Measurements from ENCODE around the gene SNX17. TPM values are rescaled to one million over a fixed set of nuclear protein-coding genes. Genes with fewer than 3 reads are reported as not detected.
A peak's percentile ranks its signal among the peaks of the same experiment; 100 is the strongest.

Gene SNX17
- total and polyA plus RNA-seq, 2 of the 13 experiments (the other 11 are each of a cell fraction or from before 2014, with no cell fraction given), result 75.0 to 109 TPM

DNA sequence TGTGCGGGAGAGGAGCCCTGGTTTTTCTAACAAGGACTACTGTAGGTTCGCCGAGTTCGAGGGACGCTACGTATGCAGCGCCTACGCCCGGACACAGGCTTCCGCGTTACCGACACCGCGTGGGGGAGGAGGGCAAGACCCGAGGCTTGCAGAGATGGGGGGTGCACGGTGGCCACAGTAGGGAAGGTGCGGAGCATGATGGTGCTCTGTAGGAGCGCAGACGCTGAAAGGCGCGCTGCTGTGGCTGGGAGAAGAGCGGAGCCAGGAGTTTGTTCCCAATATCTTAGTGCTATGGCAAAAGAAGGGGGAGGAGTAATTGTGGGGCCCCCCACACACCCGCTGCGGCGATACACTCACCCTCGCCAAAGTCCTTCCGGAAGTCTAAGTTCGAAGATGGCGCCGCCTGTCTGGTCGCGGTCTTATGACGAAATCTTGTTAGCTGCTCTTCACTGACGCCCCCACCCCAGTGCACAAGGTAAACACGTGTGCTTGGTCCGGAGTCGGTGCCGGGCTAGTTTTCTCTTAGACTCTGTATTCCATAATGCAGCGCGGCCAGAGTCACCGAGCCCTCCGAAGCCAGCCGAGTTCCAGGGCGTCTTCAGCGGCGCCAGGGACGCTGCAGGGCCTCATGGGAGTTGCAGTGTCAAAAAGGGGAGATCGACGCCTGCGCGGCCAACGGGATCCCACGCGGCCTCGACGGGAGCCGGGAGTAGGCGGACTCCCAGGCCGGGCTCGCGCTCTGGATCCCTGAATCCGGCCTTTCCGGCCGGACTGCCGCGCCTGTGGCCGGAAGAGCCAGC is 13.8 kb upstream of the SNX17 start, which contains the start of gene GTF3C2 (continued):
- TF ChIP-seq, protein P1, sequence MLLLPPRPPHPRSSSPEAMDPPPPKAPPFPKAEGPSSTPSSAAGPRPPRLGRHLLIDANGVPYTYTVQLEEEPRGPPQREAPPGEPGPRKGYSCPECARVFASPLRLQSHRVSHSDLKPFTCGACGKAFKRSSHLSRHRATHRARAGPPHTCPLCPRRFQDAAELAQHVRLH (CRISPR knock-in tag; IDR thresholded peaks at IDR 0.05; ENCODE audit: borderline replicate concordance, low read depth), result peak; percentile 76; the same call in 1 of the 2 replicates
- TF ChIP-seq, protein P2, sequence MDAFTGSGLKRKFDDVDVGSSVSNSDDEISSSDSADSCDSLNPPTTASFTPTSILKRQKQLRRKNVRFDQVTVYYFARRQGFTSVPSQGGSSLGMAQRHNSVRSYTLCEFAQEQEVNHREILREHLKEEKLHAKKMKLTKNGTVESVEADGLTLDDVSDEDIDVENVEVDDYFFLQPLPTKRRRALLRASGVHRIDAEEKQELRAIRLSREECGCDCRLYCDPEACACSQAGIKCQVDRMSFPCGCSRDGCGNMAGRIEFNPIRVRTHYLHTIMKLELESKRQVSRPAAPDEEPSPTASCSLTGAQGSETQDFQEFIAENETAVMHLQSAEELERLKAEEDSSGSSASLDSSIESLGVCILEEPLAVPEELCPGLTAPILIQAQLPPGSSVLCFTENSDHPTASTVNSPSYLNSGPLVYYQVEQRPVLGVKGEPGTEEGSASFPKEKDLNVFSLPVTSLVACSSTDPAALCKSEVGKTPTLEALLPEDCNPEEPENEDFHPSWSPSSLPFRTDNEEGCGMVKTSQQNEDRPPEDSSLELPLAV (CRISPR knock-in tag; conservative IDR thresholded peaks at IDR 0.05; ENCODE audit: low read depth), result no peak
- TF ChIP-seq ZNF563 (CRISPR knock-in tag; IDR thresholded peaks at IDR 0.05) (peak; percentile 87; the same call in 1 of the 2 replicates), MAFG (CRISPR knock-in tag; IDR thresholded peaks at IDR 0.05) (no peak), ZNF629 (CRISPR knock-in tag; conservative IDR thresholded peaks at IDR 0.05) (no peak; the same call in 1 of the 2 replicates), ZFP41 (CRISPR knock-in tag; IDR thresholded peaks at IDR 0.05; ENCODE audit: borderline replicate concordance) (peak; percentile 54), RFXANK (CRISPR knock-in tag; IDR thresholded peaks at IDR 0.05) (peak; percentile 93; the same call in 1 of the 2 replicates), SP1 (IDR thresholded peaks at IDR 0.05) (no peak), SP1 (CRISPR knock-in tag; IDR thresholded peaks at IDR 0.05) (peak; percentile 70), CC2D1A (CRISPR knock-in tag; IDR thresholded peaks at IDR 0.05) (0 out of 2 replicates have a peak, but pooled peaks have one; percentile 55), MYNN (CRISPR knock-in tag; IDR thresholded peaks at IDR 0.05; ENCODE audit: low read depth) (no peak; the same call in 1 of the 2 replicates), ZFAT (CRISPR knock-in tag; conservative IDR thresholded peaks at IDR 0.05) (0 out of 2 replicates have a peak, but pooled peaks have one; percentile 36), ARID2 (CRISPR knock-in tag; IDR thresholded peaks at IDR 0.05; ENCODE audit: borderline replicate concordance) (peak; percentile 75; the same call in 1 of the 2 replicates), ZNF564 (CRISPR knock-in tag; IDR thresholded peaks at IDR 0.05) (peak; percentile 64), ZNF704 (CRISPR knock-in tag; IDR thresholded peaks at IDR 0.05; ENCODE audit: borderline replicate concordance) (peak; percentile 88; the same call in 1 of the 2 replicates), ZNF703 (CRISPR knock-in tag; IDR thresholded peaks at IDR 0.05; ENCODE audit: borderline replicate concordance) (peak; percentile 97), ZNF720 (CRISPR knock-in tag; IDR thresholded peaks at IDR 0.05) (0 out of 2 replicates have a peak, but pooled peaks have one; percentile 42), ZNF543 (CRISPR knock-in tag; IDR thresholded peaks at IDR 0.05) (no peak; the same call in none of the 2 replicates), SATB2 (CRISPR knock-in tag; IDR thresholded peaks at IDR 0.05) (peak; percentile 69; the same call in 1 of the 2 replicates), ELF3 (CRISPR knock-in tag; IDR thresholded peaks at IDR 0.05) (peak; percentile 51), CAMTA2 (CRISPR knock-in tag; IDR thresholded peaks at IDR 0.05; ENCODE audit: borderline replicate concordance) (peak; percentile 94; the same call in 1 of the 2 replicates), WIZ (CRISPR knock-in tag; IDR thresholded peaks at IDR 0.05) (no peak; the same call in none of the 2 replicates), HOXA7 (CRISPR knock-in tag; IDR thresholded peaks at IDR 0.05) (no peak), ZKSCAN5 (CRISPR knock-in tag; IDR thresholded peaks at IDR 0.05) (no peak)
- TF ChIP-seq, protein P3, sequence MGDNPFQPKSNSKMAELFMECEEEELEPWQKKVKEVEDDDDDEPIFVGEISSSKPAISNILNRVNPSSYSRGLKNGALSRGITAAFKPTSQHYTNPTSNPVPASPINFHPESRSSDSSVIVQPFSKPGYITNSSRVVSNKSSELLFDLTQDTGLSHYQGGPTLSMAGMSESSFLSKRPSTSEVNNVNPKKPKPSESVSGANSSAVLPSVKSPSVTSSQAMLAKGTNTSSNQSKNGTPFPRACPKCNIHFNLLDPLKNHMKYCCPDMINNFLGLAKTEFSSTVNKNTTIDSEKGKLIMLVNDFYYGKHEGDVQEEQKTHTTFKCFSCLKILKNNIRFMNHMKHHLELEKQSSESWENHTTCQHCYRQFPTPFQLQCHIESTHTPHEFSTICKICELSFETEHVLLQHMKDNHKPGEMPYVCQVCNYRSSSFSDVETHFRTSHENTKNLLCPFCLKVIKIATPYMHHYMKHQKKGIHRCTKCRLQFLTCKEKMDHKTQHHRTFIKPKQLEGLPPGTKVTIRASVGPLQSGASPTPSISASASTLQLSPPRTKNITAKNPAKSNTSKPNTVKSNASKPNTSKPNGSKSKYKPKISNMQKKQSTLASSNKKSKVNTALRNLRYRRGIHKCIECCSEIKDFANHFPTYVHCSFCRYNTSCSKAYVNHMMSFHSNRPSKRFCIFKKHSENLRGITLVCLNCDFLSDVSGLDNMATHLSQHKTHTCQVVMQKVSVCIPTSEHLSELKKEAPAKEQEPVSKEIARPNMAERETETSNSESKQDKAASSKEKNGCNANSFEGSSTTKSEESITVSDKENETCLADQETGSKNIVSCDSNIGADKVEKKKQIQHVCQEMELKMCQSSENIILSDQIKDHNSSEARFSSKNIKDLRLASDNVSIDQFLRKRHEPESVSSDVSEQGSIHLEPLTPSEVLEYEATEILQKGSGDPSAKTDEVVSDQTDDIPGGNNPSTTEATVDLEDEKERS (CRISPR knock-in tag; IDR thresholded peaks at IDR 0.05), result peak; percentile 85; the same call in 1 of the 2 replicates

Measured in HepG2 (cell line).